HepG2 (cell line): Measurements from ENCODE around the gene CAMSAP2. TPM values are rescaled to one million over a fixed set of nuclear protein-coding genes. Genes with fewer than 3 reads are reported as not detected.

Source experiments
- ATAC-seq: fragments of 200-7000 bp; cut with Tn5 transposase; 3 replicates; pipeline ENCODE4 v1.9.1; 2020; ENCODE audit warnings: mild to moderate bottlenecking, moderate library complexity
- BruUV-seq: library from RNA; stranded (reverse); fragments of 400-500 nt; replicated peaks from 2 replicates; lab custom pipeline; 2021; lab: Mats Ljungman, UMichigan
- CTCF ChIA-PET: fragments of 300-600 bp; formaldehyde crosslinking; extraction: SDS; loops from one replicate; lab custom pipeline; 2021; ENCODE audit warnings: low total read pairs, inconsistent platforms, low intra/inter-chr PET ratio; lab: Yijun Ruan, JAX
- POLR2A ChIA-PET: fragments of 350-600 bp; sonication (Branson Sonifier 250); formaldehyde crosslinking; loops from one replicate; lab custom pipeline; 2020; ENCODE audit warnings: antibody characterized with exemption, inconsistent platforms; lab: Yijun Ruan, JAX
- DNase-seq: peaks from one replicate; pipeline ENCODE4 v3.0.0-alpha.2; 2015; ENCODE audit warnings: low spot score
- FAIRE-seq: peaks from 3 replicates; lab custom pipeline; 2011; peaks lifted over from hg19 to GRCh38; lab: Jason Lieb, UNC
- H2AFZ ChIP-seq: one replicate; pipeline ENCODE4 v1.6.1; 2011; ENCODE audit warnings: low read length, inconsistent platforms
- H3K27ac ChIP-seq: fragments of 300-600 bp; 3 replicates; pipeline ENCODE4 v1.8.0; 2011; ENCODE audit warnings: mixed run types, mild to moderate bottlenecking, mixed read lengths, low read length, inconsistent platforms; ENCODE audit not compliant: insufficient read depth; ENCODE audit errors: extremely low read length
- H3K27me3 ChIP-seq, 2 experiments: fragments of 200-600 bp in 1 of 2; 2 replicates in 1 of 2; 3 replicates in 1 of 2; pipeline versions ENCODE4 v1.6.0 to v1.8.0; 2011; ENCODE audit warnings: low read length in 2 of 2, mild to moderate bottlenecking in 2 of 2, moderate library complexity in 2 of 2, inconsistent platforms in 1 of 2; ENCODE audit not compliant: insufficient read depth in 2 of 2, control insufficient read depth in 1 of 2
- H3K36me3 ChIP-seq, 2 experiments: fragments of 200-600 bp in 1 of 2; replicated peaks in 1 of 2; 2 replicates in 1 of 2; 3 replicates in 1 of 2; pipeline versions ENCODE4 v1.5.1 to v1.8.0; 2011; ENCODE audit warnings: low read length in 2 of 2, inconsistent platforms in 1 of 2; ENCODE audit not compliant: insufficient read depth in 2 of 2, control insufficient read depth in 1 of 2
- H3K4me1 ChIP-seq: 2 replicates; pipeline ENCODE4 v1.5.1; 2012; ENCODE audit warnings: low read length, inconsistent platforms; ENCODE audit not compliant: insufficient read depth
- H3K4me2 ChIP-seq: 2 replicates; pipeline ENCODE4 v1.6.0; 2011; ENCODE audit warnings: low read depth, low read length, inconsistent platforms
- H3K4me3 ChIP-seq, 3 experiments: fragments of 200-600 bp in 1 of 3; sonication (generic), shearing (Covaris generic) in 1 of 3; replicated peaks in 1 of 3; 2 replicates each; pipeline ENCODE4 v1.5.1; 2011 to 2016; ENCODE audit warnings: low read length in 3 of 3, inconsistent platforms in 2 of 3, low read depth in 2 of 3, mild to moderate bottlenecking in 2 of 3, control low read depth in 1 of 3, mixed read lengths in 1 of 3; ENCODE audit not compliant: insufficient read depth in 1 of 3
- H3K79me2 ChIP-seq: one replicate; pipeline ENCODE4 v1.6.1; 2011; ENCODE audit warnings: low read length, inconsistent platforms; ENCODE audit not compliant: insufficient read depth
- H3K9ac ChIP-seq: 2 replicates; pipeline ENCODE4 v1.6.0; 2011; ENCODE audit warnings: mild to moderate bottlenecking, low read depth, low read length, inconsistent platforms; ENCODE audit not compliant: insufficient read depth
- H3K9me3 ChIP-seq: 2 replicates; pipeline ENCODE4 v1.5.1; 2012; ENCODE audit warnings: mild to moderate bottlenecking, low read length
- H4K20me1 ChIP-seq: 2 replicates; pipeline ENCODE4 v1.6.0; 2011; ENCODE audit warnings: inconsistent platforms, mild to moderate bottlenecking, low read length, moderate library complexity; ENCODE audit not compliant: insufficient read depth
- IKZF5 ChIP-seq: IDR thresholded peaks from 2 replicates; pipeline ENCODE4 v1.6.1; 2018; ENCODE audit warnings: missing genetic modification reagents, mild to moderate bottlenecking, missing compliant biosample characterization
- PCBP2 ChIP-seq: fragments of 200-400 bp; formaldehyde crosslinking; optimal IDR thresholded peaks from 2 replicates; pipeline ENCODE3; 2018; ENCODE audit warnings: low read length, low read depth; ENCODE audit not compliant: poor library complexity, severe bottlenecking
- SMAD3 ChIP-seq: sonication (generic); formaldehyde crosslinking; IDR thresholded peaks from 2 replicates; pipeline ENCODE4 v1.4.0; 2020; ENCODE audit warnings: missing genetic modification reagents
- SRY ChIP-seq: sonication (generic); formaldehyde crosslinking; IDR thresholded peaks from 2 replicates; pipeline ENCODE4 v1.8.0; 2022; ENCODE audit warnings: mild to moderate bottlenecking, missing genetic modification reagents
- ZEB1 ChIP-seq: IDR thresholded peaks from 2 replicates; pipeline ENCODE4 v1.6.1; 2012; ENCODE audit warnings: mild to moderate bottlenecking, low read depth, inconsistent platforms; ENCODE audit not compliant: insufficient replicate concordance
- ZNF224 ChIP-seq: sonication (generic); formaldehyde crosslinking; IDR thresholded peaks from 2 replicates; pipeline ENCODE4 v1.5.0; 2020; ENCODE audit warnings: mild to moderate bottlenecking, missing genetic modification reagents
- ZNF512 ChIP-seq: sonication (generic); formaldehyde crosslinking; IDR thresholded peaks from 2 replicates; pipeline ENCODE4 v1.4.0; 2020; ENCODE audit warnings: mild to moderate bottlenecking, missing genetic modification reagents
- ZNF652 ChIP-seq: IDR thresholded peaks from 2 replicates; pipeline ENCODE4 v1.6.1; 2016; ENCODE audit warnings: low read depth, borderline replicate concordance
- WGBS: methylation state at CpG from one replicate; pipeline ENCODE4 v1.1.6; 2017; ENCODE audit warnings: low lambda C conversion rate; 5-methylcytosine and 5-hydroxymethylcytosine counted together
- in situ Hi-C: cut with HindIII; loops from 2 replicates; pipeline ENCODE4 v1.10.0; 2017; ENCODE audit warnings: low pct_unique_long_range_greater_than_20kb; ENCODE audit not compliant: extremely low pct_ligation_motif_present
- intact Hi-C: fragments of 100-400 bp; cut with micrococcal nuclease; formaldehyde crosslinking; loops from one replicate; pipeline ENCODE4 v1.10.0; 2022; ENCODE audit not compliant: unreplicated experiment
- polyA plus RNA-seq, 8 experiments: library from polyadenylated mRNA; depleted of rRNA in 3 of 8; stranded (reverse) in 7 of 8; unstranded in 1 of 8; fragments of >200 nt; fragmentation: Illumina TruSeq in 4 of 8; extraction: Trizol in 4 of 8; gene quantifications; 2 replicates each; pipeline versions ENCODE4 v1.2.1 to v1.2.3, GENCODE V29; 2011 to 2016; ENCODE audit warnings: low read depth in 4 of 8, missing spikeins in 1 of 8, mixed read lengths in 1 of 8; ENCODE audit not compliant: insufficient read depth in 1 of 8
- total RNA-seq, 5 experiments: library from RNA; depleted of rRNA; stranded (reverse); fragments of >200 nt; fragmentation: Illumina TruSeq; extraction: Trizol; gene quantifications; 2 replicates each; pipeline ENCODE4 v1.2.3, GENCODE V29; 2016; ENCODE audit warnings: low read depth in 1 of 5

CAMSAP2 gene
- total and polyA plus RNA-seq, 2 of the 13 experiments (the other 11 are each of a cell fraction or from before 2014, with no cell fraction given), result 3.4 to 8.2 TPM

DNA sequence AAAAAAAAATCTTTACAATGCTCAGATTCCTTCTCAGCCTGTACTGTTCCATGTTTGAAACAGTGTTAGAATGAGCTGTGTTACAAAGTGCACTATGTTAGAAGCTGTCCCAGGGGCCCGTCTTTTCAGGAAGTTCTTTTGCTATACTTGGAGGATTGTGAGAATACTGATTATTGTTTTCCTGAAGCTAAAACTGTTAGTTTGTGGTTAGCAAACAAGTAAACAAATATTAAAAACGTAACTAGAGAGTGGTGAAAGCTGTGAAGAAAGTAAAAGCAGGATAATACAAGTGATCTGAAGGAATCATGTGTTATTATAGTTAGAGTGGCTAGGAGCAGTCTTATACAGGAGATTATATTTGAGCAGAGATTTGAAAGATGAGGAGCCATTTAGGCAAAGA lies 35.6 kb downstream of the CAMSAP2 start:
- DNase-seq, result no peak
- no peak overlapping the region for H3K9ac ChIP-seq
- ATAC-seq, result no peak
- no peaks in the 10 kb centered on the region for H3K9me3 ChIP-seq
- no peaks in the 10 kb centered on the region for H4K20me1 ChIP-seq
- no peaks in the 10 kb centered on the region for H3K79me2 ChIP-seq
- 93% methylated on average over 2 of the region's 2 CpGs for WGBS
- H3K27ac ChIP-seq, result no peak overlapping the region
- no peak for FAIRE-seq
- H3K36me3 ChIP-seq, result 0 out of 5 replicates have a peak, but pooled peaks cover 0 to 6% of the 10 kb centered on the region in 2 experiments
- BruUV-seq, result no TSS peak
- no peak overlapping the region for H3K4me3 ChIP-seq
- no peak for TF ChIP-seq ZNF224
- no peak for TF ChIP-seq ZNF652
- TF ChIP-seq ZNF512 (CRISPR knock-in tag), result no peak
- no peak for TF ChIP-seq SRY (CRISPR knock-in tag)
- no peak for TF ChIP-seq IKZF5
- no peak for TF ChIP-seq ZEB1
- no peak for TF ChIP-seq PCBP2
- TF ChIP-seq SMAD3 (CRISPR knock-in tag), result no peak
- no peak overlapping the region for H2AFZ ChIP-seq
- H3K4me2 ChIP-seq, result no peak overlapping the region
- intact Hi-C loops, result no loop called here
- ChIA-PET CTCF (no interaction called here), POLR2A (interaction anchor here (2.3 kb wide), 1 partner anchor 104 kb away, joined by 8 read pairs; the partner anchor contains the start of gene DDX59)
- in situ Hi-C loops, result no loop called here
- peaks cover 13% of the 10 kb centered on the region for H3K4me1 ChIP-seq
- H3K27me3 ChIP-seq, result no peaks in the 10 kb centered on the region; a peak in 1 of 5 replicates
